ENCODE measurements around the gene CFDP1.

Gene CFDP1

GRCh38 chr16:75311383-75311938 lies 121.8 kb downstream of the CFDP1 start:
- Histone ChIP-seq H3K9me3 (ENCODE audit: low read length) (no peaks in the 10 kb centered on the region), H3K36me3 (ENCODE audit: insufficient read depth, low read length) (no peaks in the 10 kb centered on the region; the same call in 1 of the 2 replicates), H3K4me2 (ENCODE audit: low read length) (no peak overlapping the region), H3K79me2 (ENCODE audit: insufficient read depth, low read length) (no peaks in the 10 kb centered on the region), H3K4me3 (ENCODE audit: low read depth, low read length, poor library complexity, severe bottlenecking) (no peak overlapping the region), H3K27me3 (ENCODE audit: insufficient read depth, low read length) (no peaks in the 10 kb centered on the region), H3K9me2 (ENCODE audit: low read depth, low read length) (no peaks in the 10 kb centered on the region), H3K4me1 (ENCODE audit: insufficient read depth, low read length, severe bottlenecking) (no peaks in the 10 kb centered on the region), H2AFZ (ENCODE audit: low read length) (no peak overlapping the region), H3F3A (ENCODE audit: insufficient read depth, low read length) (no peaks in the 10 kb centered on the region), H3K9ac (ENCODE audit: low read length) (no peak overlapping the region), H3K27ac (ENCODE audit: low read depth, low read length, poor library complexity, severe bottlenecking) (no peak overlapping the region), H4K20me1 (ENCODE audit: insufficient read depth, low read length) (no peaks in the 10 kb centered on the region)
- TF ChIP-seq CTCF (IDR thresholded peaks at IDR 0.05; ENCODE audit: low read length): no peak
- TF ChIP-seq EZH2 (IDR thresholded peaks at IDR 0.05; ENCODE audit: borderline replicate concordance, low read length): no peak

GRCh38 chr16:75310541-75310940 lies 122.8 kb downstream of the CFDP1 start:
- Histone ChIP-seq H3K9me2 (ENCODE audit: low read depth, low read length) (no peaks in the 10 kb centered on the region), H3F3A (ENCODE audit: insufficient read depth, low read length) (no peaks in the 10 kb centered on the region), H3K9me3 (ENCODE audit: low read length) (no peaks in the 10 kb centered on the region), H3K4me2 (ENCODE audit: low read length) (no peak overlapping the region), H2AFZ (ENCODE audit: low read length) (no peak overlapping the region), H3K79me2 (ENCODE audit: insufficient read depth, low read length) (no peaks in the 10 kb centered on the region), H3K27ac (ENCODE audit: low read depth, low read length, poor library complexity, severe bottlenecking) (no peak overlapping the region), H4K20me1 (ENCODE audit: insufficient read depth, low read length) (no peaks in the 10 kb centered on the region), H3K27me3 (ENCODE audit: insufficient read depth, low read length) (no peaks in the 10 kb centered on the region), H3K4me3 (ENCODE audit: low read depth, low read length, poor library complexity, severe bottlenecking) (no peak overlapping the region), H3K9ac (ENCODE audit: low read length) (no peak overlapping the region), H3K4me1 (ENCODE audit: insufficient read depth, low read length, severe bottlenecking) (peaks cover 3% of the 10 kb centered on the region), H3K36me3 (ENCODE audit: insufficient read depth, low read length) (no peaks in the 10 kb centered on the region; the same call in 1 of the 2 replicates)
- TF ChIP-seq CTCF (IDR thresholded peaks at IDR 0.05; ENCODE audit: low read length) (no peak), EZH2 (IDR thresholded peaks at IDR 0.05; ENCODE audit: borderline replicate concordance, low read length) (no peak)

GRCh38 chr16:75309899-75310430 lies 123.3 kb downstream of the CFDP1 start:
- Histone ChIP-seq H3K9ac (ENCODE audit: low read length) (no peak overlapping the region), H3K36me3 (ENCODE audit: insufficient read depth, low read length) (peaks cover 2% of the 10 kb centered on the region; the same call in 1 of the 2 replicates), H3K27me3 (ENCODE audit: insufficient read depth, low read length) (no peaks in the 10 kb centered on the region), H3K79me2 (ENCODE audit: insufficient read depth, low read length) (no peaks in the 10 kb centered on the region), H2AFZ (ENCODE audit: low read length) (no peak overlapping the region), H3F3A (ENCODE audit: insufficient read depth, low read length) (no peaks in the 10 kb centered on the region), H3K4me1 (ENCODE audit: insufficient read depth, low read length, severe bottlenecking) (peaks cover 8% of the 10 kb centered on the region), H3K9me3 (ENCODE audit: low read length) (no peaks in the 10 kb centered on the region), H4K20me1 (ENCODE audit: insufficient read depth, low read length) (no peaks in the 10 kb centered on the region), H3K4me2 (ENCODE audit: low read length) (no peak overlapping the region), H3K27ac (ENCODE audit: low read depth, low read length, poor library complexity, severe bottlenecking) (no peak overlapping the region), H3K4me3 (ENCODE audit: low read depth, low read length, poor library complexity, severe bottlenecking) (no peak overlapping the region), H3K9me2 (ENCODE audit: low read depth, low read length) (no peaks in the 10 kb centered on the region)
- TF ChIP-seq CTCF (IDR thresholded peaks at IDR 0.05; ENCODE audit: low read length) (no peak), EZH2 (IDR thresholded peaks at IDR 0.05; ENCODE audit: borderline replicate concordance, low read length) (no peak)

All from OCI-LY1 (cell line).